GM18907 (cell line): ENCODE data around the gene B3GNT9.

Experiments
- ATAC-seq: cut with Tn5 transposase; IDR thresholded peaks from one replicate; pipeline ENCODE4 v1.9.1; 2021; ENCODE audit warnings: mild to moderate bottlenecking, moderate library complexity; ENCODE audit not compliant: unreplicated experiment

Gene B3GNT9

DNA sequence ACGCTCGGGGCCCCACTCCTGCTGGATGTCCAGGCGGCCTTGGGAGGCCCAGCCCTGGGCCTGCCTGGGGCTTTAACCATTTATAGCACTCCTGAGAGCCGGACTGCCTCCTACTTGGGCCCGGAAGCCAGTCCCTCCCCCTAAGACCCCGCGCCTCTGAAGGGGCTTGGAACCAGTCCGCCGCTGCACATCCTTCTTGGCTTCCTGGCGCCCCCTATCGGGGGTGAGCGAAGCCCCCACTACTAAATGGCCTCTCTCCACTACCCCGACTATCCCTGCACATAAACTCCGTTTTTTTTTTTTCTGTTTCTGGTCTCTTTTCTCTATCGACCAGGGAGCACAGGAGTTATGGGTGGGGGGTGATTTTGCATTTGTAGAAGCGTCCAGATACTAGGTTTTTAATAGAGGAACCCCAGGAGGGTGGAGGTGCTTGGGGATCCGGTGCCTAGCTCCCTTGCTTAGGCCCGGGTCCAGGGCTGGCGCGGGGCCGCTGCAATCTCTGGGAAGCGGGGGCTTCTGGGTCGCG is 18.9 kb upstream of the B3GNT9 start:
- ATAC-seq = no peak

DNA sequence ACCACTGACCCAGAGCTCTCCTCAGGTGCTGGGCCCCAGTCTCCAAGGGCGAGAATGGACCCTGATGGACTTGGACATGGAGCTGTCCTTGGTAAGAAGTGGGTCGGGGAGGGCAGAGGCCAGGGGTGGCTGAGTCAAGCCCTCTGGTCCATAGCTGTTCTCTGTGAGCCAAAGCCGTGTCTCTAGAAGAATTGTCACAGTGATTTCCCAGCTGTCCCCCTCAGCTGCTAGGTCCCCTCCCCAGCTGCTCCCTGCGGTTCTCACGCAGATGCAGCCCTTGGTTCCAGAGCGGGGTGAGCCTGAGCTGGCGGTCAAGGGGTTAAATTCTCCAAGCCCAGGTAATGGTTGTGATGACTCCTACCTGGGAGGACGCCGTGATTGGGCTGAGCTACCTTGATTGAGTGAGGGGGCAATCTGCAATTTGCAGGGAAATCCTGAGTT is 18.2 kb upstream of the B3GNT9 start:
- no peak for ATAC-seq

DNA sequence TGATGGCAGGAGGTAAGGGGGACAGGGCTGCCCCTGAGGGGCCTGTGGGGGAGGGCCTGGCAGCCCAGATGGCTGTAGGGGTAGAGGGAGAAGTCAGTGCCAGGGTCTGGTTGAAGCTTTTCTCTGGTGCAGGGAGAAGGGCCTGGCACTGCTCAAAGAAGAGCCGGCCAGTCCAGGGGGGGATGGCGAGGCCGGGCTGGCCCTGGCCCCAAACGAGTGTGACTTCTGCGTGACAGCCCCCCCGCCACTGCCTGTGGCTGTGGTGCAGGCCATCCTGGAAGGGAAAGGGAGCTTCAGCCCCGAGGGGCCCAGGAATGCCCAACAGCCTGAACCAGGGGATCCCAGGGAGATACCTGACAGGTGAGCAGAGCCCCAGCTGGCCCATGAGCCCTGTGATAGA is 16.8 kb upstream of the B3GNT9 start:
- ATAC-seq = no peak

- no peak for ATAC-seq
These were observed 15.9 kb upstream of the B3GNT9 start for GRCh38 chr16:67166598-67167168.

- ATAC-seq = no peak
These were observed 15.3 kb upstream of the B3GNT9 start for GRCh38 chr16:67166110-67166547.

DNA sequence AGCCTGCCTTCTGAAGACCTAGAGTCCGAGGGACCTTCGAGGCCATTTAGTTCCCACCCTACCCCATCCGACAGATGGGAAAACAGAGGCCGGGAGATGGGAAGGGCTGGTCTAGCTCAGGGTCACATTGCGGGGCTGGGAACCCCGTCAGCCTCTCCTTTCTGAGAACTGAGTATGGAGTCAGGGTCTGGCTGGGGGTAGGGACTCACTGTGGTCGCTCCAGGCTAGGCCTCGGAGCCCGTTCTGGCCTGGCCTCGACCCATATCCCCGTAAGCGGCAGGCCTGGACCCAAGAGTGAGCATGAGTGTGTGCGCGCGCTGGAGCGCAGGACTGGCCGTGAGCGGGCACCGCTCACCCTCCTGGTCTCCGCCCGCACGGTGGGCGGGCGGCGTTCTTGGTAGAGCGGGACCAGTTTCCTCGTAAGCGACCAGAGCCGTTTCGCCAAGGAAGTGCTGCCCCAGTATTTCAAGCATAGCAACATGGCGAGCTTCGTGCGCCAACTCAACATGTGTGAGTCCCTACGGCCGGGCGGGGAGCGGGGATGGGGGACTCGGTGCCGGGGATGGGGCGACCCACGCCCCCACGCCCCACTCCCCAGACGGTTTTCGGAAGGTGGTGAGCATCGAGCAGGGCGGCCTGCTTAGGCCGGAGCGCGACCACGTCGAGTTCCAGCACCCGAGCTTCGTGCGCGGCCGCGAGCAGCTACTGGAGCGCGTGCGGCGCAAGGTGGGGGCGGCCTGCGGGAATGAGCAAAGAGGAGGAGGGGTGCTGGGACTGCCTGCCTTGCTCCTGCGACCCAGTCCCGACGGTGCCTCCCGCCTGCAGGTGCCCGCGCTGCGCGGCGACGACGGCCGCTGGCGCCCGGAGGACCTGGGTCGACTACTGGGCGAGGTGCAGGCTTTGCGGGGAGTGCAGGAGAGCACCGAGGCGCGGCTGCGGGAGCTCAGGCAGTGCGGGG is 14.6 kb upstream of the B3GNT9 start:
- no peak for ATAC-seq

GRCh38 chr16:67164599-67165061 is 13.8 kb upstream of the B3GNT9 start, which contains the start of gene HSF4:
TSS of gene HSF4 (plus strand) at chr16:67164745. CDS start at chr16:67164812, 67 bp downstream.
- ATAC-seq = no peak

DNA sequence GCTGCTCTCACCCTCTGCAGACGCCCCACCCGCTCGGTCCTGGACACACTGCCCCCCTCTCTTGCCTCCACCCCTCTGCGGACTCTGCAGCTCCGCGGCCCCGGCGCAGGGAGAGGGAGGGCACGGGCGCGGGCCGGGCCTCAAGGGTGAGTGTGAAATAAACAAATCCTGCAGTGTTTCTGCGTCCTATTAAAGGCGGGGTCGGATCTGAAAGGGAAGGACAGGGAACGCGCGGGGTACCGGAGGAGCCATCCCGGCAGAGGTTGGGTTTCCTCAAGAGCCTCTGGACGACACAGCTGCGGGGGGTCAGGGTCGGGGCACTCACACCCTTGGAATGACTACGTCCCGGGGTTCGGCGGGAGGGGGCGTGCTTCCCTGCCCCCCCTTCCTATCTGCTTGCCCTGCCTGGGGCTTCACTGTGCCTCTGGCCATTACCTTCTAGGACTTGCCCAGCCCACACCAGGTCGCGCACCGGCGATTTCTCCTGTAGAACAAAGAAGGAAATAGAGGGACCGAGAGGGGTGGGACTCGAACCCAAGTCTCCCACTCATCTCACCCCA is 13.3 kb upstream of the B3GNT9 start:
- no peak for ATAC-seq

DNA sequence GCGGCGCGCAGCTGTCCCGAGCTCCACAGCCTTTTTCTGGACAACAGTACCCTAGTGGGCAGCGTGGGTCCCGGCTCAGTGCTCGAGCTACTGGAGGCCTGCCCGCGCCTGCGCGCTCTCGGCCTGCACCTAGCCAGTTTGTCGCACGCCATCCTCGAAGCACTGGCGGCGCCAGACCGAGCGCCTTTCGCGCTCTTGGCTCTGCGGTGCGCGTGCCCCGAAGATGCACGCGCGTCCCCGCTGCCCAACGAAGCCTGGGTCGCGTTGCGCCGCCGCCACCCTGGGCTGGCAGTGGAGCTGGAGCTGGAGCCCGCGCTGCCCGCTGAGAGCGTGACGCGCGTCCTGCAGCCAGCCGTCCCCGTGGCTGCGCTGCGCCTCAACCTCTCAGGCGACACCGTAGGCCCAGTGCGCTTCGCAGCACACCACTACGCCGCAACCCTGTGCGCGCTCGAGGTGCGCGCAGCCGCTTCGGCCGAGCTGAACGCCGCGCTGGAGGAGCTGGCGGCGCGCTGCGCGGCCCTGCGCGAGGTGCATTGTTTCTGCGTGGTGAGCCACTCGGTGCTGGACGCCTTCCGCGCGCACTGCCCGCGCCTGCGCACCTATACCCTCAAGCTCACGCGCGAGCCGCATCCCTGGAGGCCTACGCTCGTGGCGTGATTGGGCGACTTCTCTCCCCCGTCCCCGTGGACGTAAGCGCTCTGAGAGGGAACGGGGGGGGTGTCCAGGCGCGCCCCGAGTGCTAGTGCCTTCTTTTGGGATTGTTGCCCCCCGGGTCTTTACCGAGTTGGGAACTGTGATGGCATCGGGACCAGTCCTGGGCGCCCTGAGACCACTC is 12.6 kb upstream of the B3GNT9 start:
- no peak for ATAC-seq

GRCh38 chr16:67162506-67163163 is 11.8 kb upstream of the B3GNT9 start:
- ATAC-seq = no peak

DNA sequence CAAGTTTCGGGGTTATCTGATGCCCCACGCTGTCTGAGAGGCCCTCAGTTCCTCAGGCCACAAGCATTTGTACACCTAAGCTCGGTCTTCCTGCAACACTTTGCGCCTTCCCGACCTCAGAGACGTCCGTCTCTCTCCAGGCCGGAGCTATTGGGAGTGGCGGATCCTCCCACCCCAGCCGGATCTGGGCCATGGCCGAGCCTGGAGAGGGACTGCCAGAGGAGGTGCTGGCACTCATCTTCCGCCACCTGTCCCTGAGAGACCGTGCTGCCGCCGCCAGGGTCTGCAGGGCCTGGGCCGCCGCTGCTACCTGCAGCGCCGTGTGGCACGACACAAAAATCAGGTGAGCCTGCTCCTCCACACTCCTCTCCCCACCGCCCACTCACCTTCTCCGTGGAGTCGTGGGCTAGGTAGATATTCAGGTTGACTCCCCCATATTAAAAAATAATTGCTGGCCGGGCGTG is 10.8 kb upstream of the B3GNT9 start:
- no peak for ATAC-seq

DNA sequence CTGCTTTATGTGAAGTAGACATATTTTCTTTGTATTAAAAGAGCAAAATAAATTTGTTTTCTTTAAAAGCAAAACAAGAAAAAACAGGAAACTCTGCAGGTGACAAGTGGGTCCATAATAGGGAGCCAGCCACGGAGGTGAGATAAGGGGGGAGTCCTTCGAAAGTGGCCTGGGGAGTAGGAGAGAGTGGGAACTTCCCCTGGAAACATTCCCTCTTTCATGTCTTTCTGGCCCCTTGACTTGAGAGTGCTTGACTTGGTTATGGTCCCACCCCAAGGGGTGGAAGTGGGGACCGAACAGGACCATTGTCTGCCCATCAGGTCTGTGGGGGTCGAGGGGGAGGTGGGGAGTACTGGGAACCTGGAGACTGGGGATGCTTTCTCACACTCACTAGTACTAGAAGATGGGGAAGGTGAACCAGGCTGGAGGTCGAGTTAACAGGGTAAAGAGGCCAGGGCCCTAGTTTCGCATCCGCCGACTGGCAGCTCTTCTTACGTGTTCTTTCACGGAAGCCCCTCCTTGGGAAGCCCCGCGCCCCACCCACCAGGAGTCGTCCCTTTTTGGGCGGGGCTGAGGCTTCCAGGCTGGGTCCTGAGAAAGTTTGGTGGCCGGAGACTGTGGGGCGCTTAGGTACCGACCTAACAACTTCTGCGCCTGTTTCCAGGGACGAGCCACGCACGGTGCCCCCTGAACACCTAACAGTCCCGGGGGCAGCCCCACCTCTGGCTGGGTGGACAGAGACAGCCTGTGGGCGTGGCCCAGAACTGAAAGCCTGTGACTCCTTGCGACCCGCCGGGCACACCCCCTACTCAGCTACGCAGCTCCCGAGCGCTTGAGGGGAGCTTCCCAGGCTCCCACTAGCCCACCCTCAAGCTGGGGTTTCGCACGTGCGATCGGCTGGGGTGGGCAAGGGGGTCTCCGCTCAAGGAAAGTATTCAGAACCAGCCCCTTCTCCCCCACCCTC is 8.1 kb upstream of the B3GNT9 start:
- ATAC-seq = peak; percentile 47

- no peak for ATAC-seq
These were observed 7.3 kb upstream of the B3GNT9 start for GRCh38 chr16:67157892-67158635.

GRCh38 chr16:67157106-67157748 is 6.4 kb upstream of the B3GNT9 start:
- no peak for ATAC-seq

DNA sequence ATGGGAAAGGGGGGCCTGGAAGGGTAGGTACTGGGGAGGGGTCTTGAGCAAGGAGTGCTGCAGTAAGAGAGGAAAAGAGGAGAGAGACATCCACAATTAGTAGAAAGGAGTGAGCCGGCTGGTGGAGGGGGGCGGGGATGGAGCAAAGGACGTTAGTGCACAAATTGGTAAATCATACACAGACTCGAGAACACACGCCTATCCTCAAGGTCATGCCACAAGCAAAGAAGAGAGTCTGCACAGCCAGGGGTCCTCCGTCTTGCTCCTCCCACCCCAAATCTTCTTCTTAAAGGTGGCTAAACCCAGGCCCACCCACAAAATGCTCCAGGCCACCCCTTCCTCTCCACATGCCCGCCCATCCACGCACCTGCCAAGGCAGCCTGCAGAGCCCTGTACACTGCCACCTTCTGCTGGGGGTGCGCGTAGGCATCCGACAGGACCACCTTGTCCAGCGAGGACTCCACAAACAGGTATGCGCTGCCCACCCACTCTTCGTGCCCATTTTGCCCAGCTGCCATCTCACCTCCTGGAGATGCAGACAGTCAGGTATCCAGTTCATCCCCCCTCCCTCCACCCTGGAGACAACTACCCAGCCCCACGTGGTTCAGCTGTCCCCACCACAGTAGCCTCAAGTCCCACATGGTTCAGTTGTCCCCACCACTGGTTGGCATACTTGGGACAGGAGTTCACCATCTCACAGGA is 5.5 kb upstream of the B3GNT9 start:
- no peak for ATAC-seq

- peak; percentile 22 for ATAC-seq
These were observed 4.7 kb upstream of the B3GNT9 start for GRCh38 chr16:67155295-67156142.
